Glutamatergic neuron (in vitro differentiated cells): ENCODE measurements around the gene STK11. TPM values are rescaled to one million over a fixed set of nuclear protein-coding genes. Genes with fewer than 3 reads are reported as not detected.
"Not testable (repeated sequence)": the region's sequence is repeated elsewhere in the genome, so short reads cannot be mapped to it uniquely, and the experiment has no call there.

Experiments used
- DNase-seq: peaks from one replicate; pipeline ENCODE4 v3.0.0; 2022
- H3K27ac Mint-ChIP-seq: one replicate; pipeline ENCODE4 v1.8.0; 2020; ENCODE audit warnings: mild to moderate bottlenecking, mixed read lengths, inconsistent platforms; ENCODE audit not compliant: unreplicated experiment
- H3K27me3 Mint-ChIP-seq: one replicate; pipeline ENCODE4 v1.8.0; 2020; ENCODE audit warnings: mild to moderate bottlenecking, moderate library complexity, mixed read lengths, inconsistent platforms; ENCODE audit not compliant: unreplicated experiment
- H3K36me3 Mint-ChIP-seq: one replicate; pipeline ENCODE4 v1.8.0; 2020; ENCODE audit warnings: mild to moderate bottlenecking, mixed read lengths, inconsistent platforms; ENCODE audit not compliant: unreplicated experiment
- H3K4me1 Mint-ChIP-seq: one replicate; pipeline ENCODE4 v1.8.0; 2020; ENCODE audit warnings: mild to moderate bottlenecking, low read depth, mixed read lengths, inconsistent platforms; ENCODE audit not compliant: unreplicated experiment
- H3K4me3 Mint-ChIP-seq: one replicate; pipeline ENCODE4 v1.8.0; 2020; ENCODE audit warnings: mild to moderate bottlenecking, mixed read lengths, inconsistent platforms; ENCODE audit not compliant: unreplicated experiment
- H3K9me3 Mint-ChIP-seq: one replicate; pipeline ENCODE4 v1.8.0; 2020; ENCODE audit warnings: mild to moderate bottlenecking, moderate library complexity, mixed read lengths, inconsistent platforms; ENCODE audit not compliant: unreplicated experiment
- total RNA-seq: library from RNA; stranded (reverse); fragmentation: NEBNext Ultra II Directional; extraction: Animal tissue kit (Norgen Biotek cat#: 25700); gene quantifications from one replicate; pipeline ENCODE4 v1.2.1, GENCODE V29; 2021; ENCODE audit not compliant: unreplicated experiment
- TF ChIP-seq, protein P1 (sequence below): fragments of 200-600 bp; sonication (generic); IDR thresholded peaks from one replicate; pipeline ENCODE4 v1.5.0; 2021; ENCODE audit not compliant: partially characterized antibody, unreplicated experiment

The STK11 gene
- total RNA-seq, 1 donor from 2014 or later = 48.2 TPM

DNA sequence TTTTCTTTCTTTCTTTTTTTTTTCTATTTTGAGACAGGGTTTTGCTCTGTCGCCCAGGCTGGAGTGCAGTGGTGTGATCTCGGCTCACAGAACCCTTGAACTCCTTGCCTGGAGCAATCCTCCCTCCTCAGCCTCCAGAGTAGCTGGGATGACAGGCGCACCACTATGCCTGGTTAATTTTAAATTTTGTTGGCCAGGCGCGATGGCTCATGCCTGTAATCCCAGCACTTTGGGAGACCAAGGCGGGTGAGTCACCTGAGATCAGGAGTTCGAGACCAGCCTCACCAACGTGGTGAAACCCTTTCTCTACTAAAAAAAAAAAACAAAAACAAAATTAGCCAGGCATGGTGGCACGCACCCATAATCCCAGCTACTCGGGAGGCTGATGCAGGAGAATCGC is 22.9 kb upstream of the STK11 start:
- Mint-ChIP-seq H3K9me3 (peaks cover 10% of the 10 kb centered on the region), H3K4me3 (no peak overlapping the region), H3K27ac (no peak overlapping the region), H3K4me1 (peaks cover 6% of the 10 kb centered on the region), H3K27me3 (peaks cover 6% of the 10 kb centered on the region), H3K36me3 (no peaks in the 10 kb centered on the region)
- TF ChIP-seq, protein P1, sequence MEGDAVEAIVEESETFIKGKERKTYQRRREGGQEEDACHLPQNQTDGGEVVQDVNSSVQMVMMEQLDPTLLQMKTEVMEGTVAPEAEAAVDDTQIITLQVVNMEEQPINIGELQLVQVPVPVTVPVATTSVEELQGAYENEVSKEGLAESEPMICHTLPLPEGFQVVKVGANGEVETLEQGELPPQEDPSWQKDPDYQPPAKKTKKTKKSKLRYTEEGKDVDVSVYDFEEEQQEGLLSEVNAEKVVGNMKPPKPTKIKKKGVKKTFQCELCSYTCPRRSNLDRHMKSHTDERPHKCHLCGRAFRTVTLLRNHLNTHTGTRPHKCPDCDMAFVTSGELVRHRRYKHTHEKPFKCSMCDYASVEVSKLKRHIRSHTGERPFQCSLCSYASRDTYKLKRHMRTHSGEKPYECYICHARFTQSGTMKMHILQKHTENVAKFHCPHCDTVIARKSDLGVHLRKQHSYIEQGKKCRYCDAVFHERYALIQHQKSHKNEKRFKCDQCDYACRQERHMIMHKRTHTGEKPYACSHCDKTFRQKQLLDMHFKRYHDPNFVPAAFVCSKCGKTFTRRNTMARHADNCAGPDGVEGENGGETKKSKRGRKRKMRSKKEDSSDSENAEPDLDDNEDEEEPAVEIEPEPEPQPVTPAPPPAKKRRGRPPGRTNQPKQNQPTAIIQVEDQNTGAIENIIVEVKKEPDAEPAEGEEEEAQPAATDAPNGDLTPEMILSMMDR = no peak
- DNase-seq = no peak

DNA sequence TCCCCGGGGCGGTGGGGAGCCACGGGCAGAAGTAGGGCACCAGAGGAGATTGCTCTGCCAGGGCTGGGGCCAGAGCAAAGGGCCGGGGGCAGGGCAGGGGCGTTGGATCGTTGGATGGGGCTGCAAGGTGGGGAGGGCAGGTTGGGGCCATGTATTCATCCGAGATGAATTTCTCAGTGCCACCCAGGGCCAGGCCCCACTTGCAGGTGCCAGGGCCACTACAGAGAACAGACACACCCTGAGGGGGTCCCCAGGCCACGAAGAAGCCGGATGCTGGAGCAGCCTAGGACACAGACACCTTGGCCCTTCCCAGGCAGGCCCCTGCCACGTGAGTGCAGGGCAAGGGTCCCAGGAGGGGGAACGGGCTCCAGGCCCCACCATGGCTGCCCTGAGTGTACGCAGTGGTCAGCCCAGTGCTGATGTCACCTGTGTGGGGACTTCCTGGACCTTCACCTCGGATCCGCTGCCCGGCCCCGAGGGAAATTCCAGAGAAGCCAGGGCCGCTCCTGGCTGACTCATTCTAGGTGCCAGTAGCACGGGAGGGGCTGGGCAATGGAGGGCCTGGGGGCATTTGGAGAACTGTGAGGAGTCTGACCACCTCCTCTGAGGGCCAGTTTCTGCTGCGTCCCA is 21.9 kb upstream of the STK11 start:
- Mint-ChIP-seq H3K27me3 (peaks cover 6% of the 10 kb centered on the region), H3K4me1 (peaks cover 6% of the 10 kb centered on the region), H3K4me3 (no peak overlapping the region), H3K9me3 (peaks cover 10% of the 10 kb centered on the region), H3K36me3 (no peaks in the 10 kb centered on the region), H3K27ac (no peak overlapping the region)
- TF ChIP-seq, protein P1 = no peak
- no peak for DNase-seq

DNA sequence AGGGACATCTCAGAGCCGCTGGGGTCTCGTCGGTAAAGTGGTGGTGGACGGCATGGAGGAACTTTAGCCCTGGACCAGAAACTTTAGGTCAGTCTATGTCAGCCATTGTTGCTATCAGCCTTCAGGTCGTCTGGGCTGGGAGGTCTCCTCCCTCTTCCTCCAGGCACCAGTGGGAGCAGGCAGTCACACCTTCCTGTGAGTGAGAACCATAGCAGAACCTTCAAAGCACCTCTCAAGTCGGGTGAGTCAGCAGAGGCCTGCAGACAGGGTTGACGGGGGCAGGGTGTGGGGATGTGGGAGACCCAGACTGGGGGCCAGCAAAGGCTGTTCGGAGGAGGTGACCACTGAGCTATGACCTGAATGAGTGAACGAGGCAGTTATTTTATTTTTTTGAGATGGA is 16.2 kb upstream of the STK11 start:
- TF ChIP-seq, protein P1 = no peak
- H3K4me3 Mint-ChIP-seq = no peak overlapping the region
- no peaks in the 10 kb centered on the region for H3K27me3 Mint-ChIP-seq
- peaks cover 2% of the 10 kb centered on the region for H3K9me3 Mint-ChIP-seq
- H3K36me3 Mint-ChIP-seq = no peaks in the 10 kb centered on the region
- H3K4me1 Mint-ChIP-seq = no peaks in the 10 kb centered on the region
- DNase-seq = no peak
- no peak overlapping the region for H3K27ac Mint-ChIP-seq

DNA sequence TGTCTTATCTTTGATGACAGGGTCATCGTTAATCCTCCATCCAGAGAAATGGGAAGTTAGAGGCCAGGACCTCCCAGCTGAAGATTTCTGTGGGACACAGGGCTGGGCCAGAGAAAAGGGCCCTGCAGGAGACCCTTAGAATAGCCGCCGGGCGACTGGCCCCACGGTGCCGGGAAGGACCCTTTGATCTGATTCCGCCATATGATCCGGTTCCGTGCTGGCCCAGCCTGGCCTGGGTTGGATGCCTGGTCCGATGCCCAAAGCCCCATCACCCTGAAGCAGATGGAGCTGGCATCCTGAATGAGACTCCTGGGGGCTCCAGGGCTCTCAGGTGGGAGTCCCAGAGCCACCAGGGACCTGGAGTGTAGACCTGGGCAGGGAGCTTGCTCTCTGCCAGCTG is 6.0 kb upstream of the STK11 start:
- H3K27me3 Mint-ChIP-seq = peaks cover 4% of the 10 kb centered on the region
- DNase-seq = no peak
- no peaks in the 10 kb centered on the region for H3K36me3 Mint-ChIP-seq
- no peaks in the 10 kb centered on the region for H3K9me3 Mint-ChIP-seq
- no peak overlapping the region for H3K27ac Mint-ChIP-seq
- peaks cover 2% of the 10 kb centered on the region for H3K4me1 Mint-ChIP-seq
- TF ChIP-seq, protein P1 = no peak
- no peak overlapping the region for H3K4me3 Mint-ChIP-seq

DNA sequence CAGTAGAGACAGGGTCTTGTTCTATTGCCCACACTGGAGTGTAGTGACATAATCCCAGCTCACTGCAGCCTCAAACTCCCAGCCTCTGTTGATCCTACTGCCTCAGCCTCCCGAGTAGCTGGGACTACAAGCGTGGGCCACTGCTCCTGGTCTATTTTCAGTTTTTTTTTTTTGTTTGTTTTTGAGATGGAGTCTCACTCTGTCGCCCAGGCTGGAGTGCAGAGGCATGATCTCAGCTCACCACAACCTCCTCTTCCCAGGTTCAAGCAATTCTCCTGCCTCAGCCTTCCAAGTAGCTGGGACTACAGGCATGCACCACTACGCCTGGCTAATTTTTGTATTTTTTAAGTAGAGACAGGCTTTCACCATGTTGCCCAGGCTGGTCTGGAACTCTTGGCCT is 5.0 kb upstream of the STK11 start:
- not testable (repeated sequence) for H3K4me1 Mint-ChIP-seq, H3K27me3 Mint-ChIP-seq, H3K27ac Mint-ChIP-seq, H3K36me3 Mint-ChIP-seq, H3K9me3 Mint-ChIP-seq, H3K4me3 Mint-ChIP-seq, DNase-seq
